ENCODE data around the gene ANKRD11.
"Not testable (repeated sequence)": the region's sequence is repeated elsewhere in the genome, so short reads cannot be mapped to it uniquely, and the experiment has no call there.

Gene ANKRD11

DNA sequence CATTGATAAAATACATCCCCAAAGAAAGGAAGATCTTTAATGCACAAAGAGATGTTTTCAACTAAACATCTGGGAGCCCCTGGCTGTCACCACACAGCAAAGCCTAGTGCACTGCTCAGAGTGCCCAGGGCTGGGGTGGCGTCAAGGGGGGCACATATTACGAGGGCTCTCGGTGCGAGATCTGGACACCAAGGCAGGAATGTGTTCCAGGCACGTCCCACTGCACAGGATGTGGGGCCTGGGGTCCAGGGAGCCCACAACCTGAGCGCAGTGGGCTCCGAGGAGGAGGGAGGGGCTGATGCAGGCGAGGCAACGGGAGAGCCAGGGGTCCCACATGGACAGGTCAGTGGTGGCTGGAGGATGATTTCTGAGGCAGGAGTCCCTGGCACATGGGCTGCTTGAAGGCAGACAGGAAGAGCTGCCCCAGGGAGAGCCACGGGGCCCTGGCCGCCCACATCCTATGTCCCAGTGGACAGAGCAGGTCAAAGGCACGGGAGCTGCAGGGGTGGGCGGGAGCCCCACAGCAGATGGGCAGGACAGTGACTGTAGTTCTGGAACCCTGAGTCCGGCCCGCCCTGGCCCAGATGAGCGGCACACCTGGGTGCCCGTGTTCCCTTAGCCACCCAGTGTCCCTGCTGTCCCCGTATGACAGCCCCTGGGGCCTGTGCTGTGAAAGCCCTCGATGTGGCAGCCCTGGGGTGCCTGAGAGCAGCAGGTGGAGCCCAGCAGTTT lies 216.5 kb downstream of the ANKRD11 start:
- DNase-seq: no peak

- no peak for DNase-seq
Observed at GRCh38 chr16:89272631-89273030, 217.7 kb downstream of the ANKRD11 start.

- DNase-seq: no peak
Observed at GRCh38 chr16:89270666-89271345, 219.6 kb downstream of the ANKRD11 start.

GRCh38 chr16:89269805-89270665 lies 220.3 kb downstream of the ANKRD11 start:
- no peak for DNase-seq

DNA sequence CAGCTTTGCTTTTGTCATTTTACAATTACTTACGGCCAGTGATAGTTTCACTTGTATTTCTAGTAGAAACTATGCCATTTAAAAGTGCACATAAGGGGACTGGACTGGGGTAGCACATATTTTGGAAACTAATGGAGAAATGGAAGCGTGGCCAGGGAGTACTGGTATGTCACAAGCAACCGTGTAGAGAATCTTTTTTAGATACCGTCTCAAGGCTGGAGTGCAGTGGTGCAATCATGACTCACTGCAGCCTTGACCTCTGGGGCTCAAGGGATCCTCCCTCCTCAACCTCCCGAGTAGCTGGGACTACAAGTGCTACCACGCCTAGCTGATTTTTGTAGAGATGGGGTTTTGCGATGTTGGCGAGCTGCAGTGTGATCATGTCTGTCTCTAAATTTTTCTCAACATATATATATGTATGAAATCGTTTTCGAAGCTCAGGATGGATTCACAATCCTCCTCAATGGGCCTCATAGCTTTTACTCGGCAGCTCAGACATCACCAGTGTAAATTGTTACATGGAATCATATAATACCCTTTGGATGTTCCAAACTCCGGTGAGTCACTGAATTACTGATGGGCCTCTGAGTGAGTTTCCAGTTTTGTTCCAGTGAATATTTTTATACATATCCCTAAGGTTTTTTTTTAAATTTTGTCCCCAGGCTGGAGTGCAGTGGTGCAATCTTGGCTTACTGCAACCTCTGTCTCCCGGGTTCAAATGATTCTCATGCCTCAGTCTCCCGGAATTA lies 221.2 kb downstream of the ANKRD11 start:
- DNase-seq: no peak

- DNase-seq: no peak
Observed at GRCh38 chr16:89268585-89268984, 221.8 kb downstream of the ANKRD11 start.

DNA sequence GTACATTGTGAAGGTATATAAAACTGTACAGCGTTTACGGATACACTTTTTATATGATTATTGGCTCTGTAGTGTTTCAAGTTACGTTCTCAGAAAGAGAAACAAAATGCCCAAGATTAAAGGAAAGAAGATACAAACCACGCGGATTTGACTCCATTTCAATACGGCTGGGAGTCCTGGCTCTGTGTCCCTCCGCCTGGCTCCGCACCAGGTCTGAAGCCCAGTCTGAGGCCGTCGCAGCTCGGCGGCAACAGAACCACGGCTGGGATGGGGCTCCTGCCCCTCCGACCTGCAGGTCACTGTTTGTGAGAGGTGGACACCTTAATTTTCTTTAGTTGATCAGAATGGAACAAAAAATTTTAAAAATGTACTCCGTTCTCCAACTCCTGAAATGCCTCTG lies 222.6 kb downstream of the ANKRD11 start:
- DNase-seq: not testable (repeated sequence)

DNA sequence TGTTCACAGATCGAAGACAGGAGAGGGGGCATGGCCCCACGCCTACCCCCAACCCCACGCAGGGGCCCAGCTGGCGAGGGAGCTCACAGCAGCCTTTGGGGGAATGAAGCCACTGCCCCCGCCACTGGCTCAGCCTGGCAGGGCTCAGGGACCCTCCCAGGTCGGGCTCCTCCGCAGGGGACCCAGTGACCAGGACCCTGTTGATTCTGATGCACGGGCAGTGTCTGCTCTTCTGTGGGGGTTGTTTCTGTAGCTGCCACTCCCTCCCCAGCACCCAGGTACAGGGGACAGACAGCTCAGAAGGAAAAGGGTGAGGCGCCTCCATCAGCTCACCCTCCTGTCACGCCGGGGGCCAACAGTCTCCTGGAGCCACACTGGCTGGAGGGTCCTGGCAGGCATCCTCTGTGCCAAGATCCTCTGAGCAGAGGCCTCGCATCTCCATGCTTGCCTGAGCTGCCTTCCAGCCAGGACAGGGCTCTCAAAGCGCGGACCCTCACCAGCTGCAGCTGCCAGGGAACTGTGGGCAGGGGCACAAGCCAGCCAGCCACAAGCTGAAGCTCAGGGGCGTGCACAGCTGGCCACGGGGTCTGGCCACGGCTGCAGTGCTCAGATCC lies 223.7 kb downstream of the ANKRD11 start:
- DNase-seq: no peak

- no peak for DNase-seq
Observed at GRCh38 chr16:89265647-89266046, 224.7 kb downstream of the ANKRD11 start.

- no peak for DNase-seq
Observed at GRCh38 chr16:89264800-89265550, 225.4 kb downstream of the ANKRD11 start.

DNA sequence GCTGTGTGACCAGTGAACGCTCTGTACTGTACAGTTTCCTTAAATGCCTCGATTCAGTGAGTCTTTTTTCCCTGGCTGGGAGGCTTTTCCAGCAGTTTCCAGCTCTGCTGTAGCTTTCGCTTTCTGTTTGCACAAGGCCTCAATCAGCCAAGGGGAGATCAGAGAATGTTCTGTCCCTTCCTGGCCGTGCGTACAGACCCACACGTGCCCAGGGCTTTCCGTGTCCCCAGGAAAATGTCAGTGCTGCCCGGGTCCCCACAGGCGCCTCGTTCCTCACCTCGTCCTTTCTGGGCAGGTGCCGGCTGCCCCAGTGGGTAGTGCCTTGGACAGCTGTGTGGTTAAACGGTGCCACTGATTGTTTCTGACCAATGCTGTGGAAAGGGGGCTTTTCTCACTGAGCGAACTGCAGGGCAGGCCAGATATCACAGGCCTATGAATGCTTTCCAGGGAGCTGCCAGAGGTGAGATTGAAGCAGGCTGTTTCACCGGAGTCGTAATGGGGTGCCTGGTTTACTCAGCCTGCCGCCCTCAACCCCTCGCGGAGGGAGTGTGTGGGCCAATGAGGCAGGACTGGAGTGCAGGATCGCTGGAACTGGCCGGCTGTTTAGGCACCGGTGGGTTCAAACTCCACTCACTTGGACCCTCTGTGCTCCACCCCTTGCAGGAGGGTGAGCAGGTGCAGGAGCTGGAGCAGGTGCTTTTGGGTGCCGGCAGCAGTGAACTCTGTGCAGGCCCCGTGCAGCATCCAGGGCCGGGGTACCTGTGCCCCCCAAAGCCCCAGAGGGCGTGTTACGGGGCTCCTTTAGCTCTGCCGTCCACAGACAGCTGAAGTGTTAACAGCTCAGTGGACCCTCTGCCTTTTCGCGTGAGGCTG lies 228.4 kb downstream of the ANKRD11 start:
- DNase-seq: peak in 12 of 51 donors; percentile 6 to 32 (median 17)

DNA sequence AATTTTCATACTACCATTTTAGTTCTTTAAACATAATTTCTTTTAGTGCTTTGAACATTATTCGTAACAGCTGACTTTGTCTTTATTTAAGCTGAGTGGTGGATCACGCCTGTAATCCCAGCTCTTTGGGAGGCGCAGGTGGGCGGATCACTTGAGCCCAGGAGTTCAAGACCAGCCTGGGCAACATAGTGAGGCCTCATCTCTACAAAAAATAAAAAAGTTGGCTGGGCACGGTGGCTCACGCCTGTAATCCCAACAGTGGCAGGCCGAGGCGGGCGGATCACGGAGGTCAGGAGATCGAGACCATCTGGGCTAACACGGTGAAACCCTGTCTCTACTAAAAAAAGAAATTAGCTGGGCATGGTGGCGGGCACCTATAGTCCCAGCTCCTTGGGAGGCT lies 230.5 kb downstream of the ANKRD11 start:
- DNase-seq: not testable (repeated sequence)

DNA sequence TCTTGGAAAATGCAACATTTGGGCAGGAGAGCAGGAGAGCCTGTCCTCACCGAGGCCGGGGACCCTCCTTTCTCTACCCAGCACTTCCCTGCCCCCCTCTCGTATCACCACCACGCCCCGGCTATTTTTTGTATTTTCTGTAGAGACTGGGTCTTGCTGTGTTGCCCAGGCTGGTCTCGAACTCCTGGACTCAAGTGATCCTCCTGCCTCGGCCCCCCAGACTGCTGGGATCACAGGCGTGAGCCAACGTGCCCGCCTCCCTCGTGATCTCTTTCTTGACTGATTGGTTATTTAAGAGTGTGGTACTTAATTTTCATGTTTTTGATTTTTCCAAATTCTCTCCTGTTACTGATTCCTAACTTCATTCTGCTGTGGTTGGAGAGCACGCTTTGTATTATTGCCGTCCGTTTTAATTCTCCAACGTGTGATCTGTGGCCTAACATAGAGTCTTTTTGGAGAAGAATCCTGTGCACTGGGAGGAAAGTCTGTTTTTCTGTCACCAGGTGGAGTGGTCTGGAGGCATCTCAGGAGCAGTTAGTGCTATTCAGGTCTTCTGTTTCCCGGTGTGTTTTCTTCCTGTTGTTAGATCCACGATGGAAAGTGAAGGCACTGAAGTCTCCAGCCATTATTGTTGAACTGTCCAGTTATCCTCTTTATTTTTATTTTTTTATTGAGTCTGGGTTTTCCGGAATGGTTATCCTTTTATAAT lies 232.4 kb downstream of the ANKRD11 start:
- DNase-seq: no peak

GRCh38 chr16:89257281-89257731 lies 233.1 kb downstream of the ANKRD11 start:
- peak in 1 of 51 donors; percentile 11 for DNase-seq

GRCh38 chr16:89256651-89257254 lies 233.6 kb downstream of the ANKRD11 start:
- DNase-seq: peak in 38 of 51 donors; percentile 9 to 83 (median 36)

GRCh38 chr16:89253548-89254287 lies 236.6 kb downstream of the ANKRD11 start:
- DNase-seq: no peak

All from hypothalamus (tissue), 51 donors.